Astrocyte of the spinal cord (primary cell): Measurements from ENCODE around the gene GALNT16.

Source experiments
- DNase-seq: peaks from one replicate; pipeline ENCODE4 v3.0.0; 2011; ENCODE audit warnings: low read depth, low spot score
- H3K4me3 ChIP-seq: 2 replicates; pipeline ENCODE4 v1.5.1; 2011; ENCODE audit warnings: low read depth, mild to moderate bottlenecking, low read length, moderate library complexity
- CTCF ChIP-seq: IDR thresholded peaks from 2 replicates; pipeline ENCODE4 v1.5.1; 2012; ENCODE audit warnings: low read depth, mild to moderate bottlenecking, low read length, inconsistent platforms
- in situ Hi-C: cut with HindIII; loops from 2 replicates; pipeline ENCODE4 v1.10.0; 2017; ENCODE audit warnings: low sequenced_read_pairs

Gene GALNT16

GRCh38 chr14:69262516-69262915, 2.6 kb downstream of the GALNT16 start:
- no peak overlapping the region for H3K4me3 ChIP-seq
- no peak for DNase-seq
- no peak for TF ChIP-seq CTCF
- in situ Hi-C loops, result no loop called here

- in situ Hi-C loops, result no loop called here
- peak; percentile 93 for DNase-seq
- no peak overlapping the region for H3K4me3 ChIP-seq
- no peak for TF ChIP-seq CTCF
These were observed 3.4 kb downstream of the GALNT16 start for GRCh38 chr14:69263364-69263763.

GRCh38 chr14:69263771-69264170, 3.8 kb downstream of the GALNT16 start:
- no peak for DNase-seq
- no peak for TF ChIP-seq CTCF
- in situ Hi-C loops, result no loop called here
- no peak overlapping the region for H3K4me3 ChIP-seq

GRCh38 chr14:69266572-69267345, 6.8 kb downstream of the GALNT16 start:
- no peak overlapping the region for H3K4me3 ChIP-seq
- in situ Hi-C loops, result no loop called here
- no peak for TF ChIP-seq CTCF
- DNase-seq, result no peak

- in situ Hi-C loops, result no loop called here
- TF ChIP-seq CTCF, result no peak
These were observed 7.5 kb downstream of the GALNT16 start for GRCh38 chr14:69267492-69267891.

GRCh38 chr14:69268223-69268622, 8.3 kb downstream of the GALNT16 start:
- no peak for TF ChIP-seq CTCF
- H3K4me3 ChIP-seq, result no peak overlapping the region
- peak; percentile 27 for DNase-seq
- in situ Hi-C loops, result no loop called here

More at GRCh38 chr14:69267492-69267891, 7.5 kb downstream of the GALNT16 start:
- DNase-seq, result no peak
- H3K4me3 ChIP-seq, result no peak overlapping the region
